Measurements from ENCODE around the gene ZFC3H1.

ZFC3H1 gene

GRCh38 chr12:71625476-71625875, 38.2 kb downstream of the ZFC3H1 start:
- Histone ChIP-seq H3K27ac (no peak overlapping the region), H3K4me3 (ENCODE audit: low read depth, low read length) (no peak overlapping the region), H3K27me3 (ENCODE audit: insufficient read depth, low read depth, severe bottlenecking) (no peaks in the 10 kb centered on the region), H3K9me3 (ENCODE audit: severe bottlenecking) (no peaks in the 10 kb centered on the region), H3K36me3 (peaks cover 90% of the 10 kb centered on the region)
- DNase-seq, result no peak
- no peak for TF ChIP-seq CTCF (IDR thresholded peaks at IDR 0.05; ENCODE audit: low read depth, low read length)

- no peaks in the 10 kb centered on the region for H3K9me3 ChIP-seq (ENCODE audit: severe bottlenecking)
- peaks cover 68% of the 10 kb centered on the region for H3K36me3 ChIP-seq
- TF ChIP-seq CTCF (IDR thresholded peaks at IDR 0.05; ENCODE audit: low read depth, low read length), result no peak
- DNase-seq, result no peak
- H3K4me3 ChIP-seq (ENCODE audit: low read depth, low read length), result no peak overlapping the region
- H3K27ac ChIP-seq, result no peak overlapping the region
- no peaks in the 10 kb centered on the region for H3K27me3 ChIP-seq (ENCODE audit: insufficient read depth, low read depth, severe bottlenecking)
Observed at GRCh38 chr12:71621938-71622337, 41.7 kb downstream of the ZFC3H1 start.

- H3K27ac ChIP-seq, result no peak overlapping the region
- H3K36me3 ChIP-seq, result peaks cover 41% of the 10 kb centered on the region
- no peaks in the 10 kb centered on the region for H3K9me3 ChIP-seq (ENCODE audit: severe bottlenecking)
- no peak overlapping the region for H3K4me3 ChIP-seq (ENCODE audit: low read depth, low read length)
- H3K27me3 ChIP-seq (ENCODE audit: insufficient read depth, low read depth, severe bottlenecking), result no peaks in the 10 kb centered on the region
- no peak for DNase-seq
- no peak for TF ChIP-seq CTCF (IDR thresholded peaks at IDR 0.05; ENCODE audit: low read depth, low read length)
Observed at GRCh38 chr12:71610031-71610795, 53.4 kb downstream of the ZFC3H1 start.

- Histone ChIP-seq H3K27ac (no peak overlapping the region), H3K4me3 (ENCODE audit: low read depth, low read length) (no peak overlapping the region), H3K27me3 (ENCODE audit: insufficient read depth, low read depth, severe bottlenecking) (no peaks in the 10 kb centered on the region), H3K36me3 (peaks cover 21% of the 10 kb centered on the region), H3K9me3 (ENCODE audit: severe bottlenecking) (no peaks in the 10 kb centered on the region)
- TF ChIP-seq CTCF (IDR thresholded peaks at IDR 0.05; ENCODE audit: low read depth, low read length), result no peak
- DNase-seq, result no peak
Observed at GRCh38 chr12:71607494-71608330, 55.9 kb downstream of the ZFC3H1 start.

- no peaks in the 10 kb centered on the region for H3K27me3 ChIP-seq (ENCODE audit: insufficient read depth, low read depth, severe bottlenecking)
- H3K36me3 ChIP-seq, result peaks cover 6% of the 10 kb centered on the region
- no peaks in the 10 kb centered on the region for H3K9me3 ChIP-seq (ENCODE audit: severe bottlenecking)
- no peak for TF ChIP-seq CTCF (IDR thresholded peaks at IDR 0.05; ENCODE audit: low read depth, low read length)
- H3K27ac ChIP-seq, result no peak overlapping the region
- H3K4me3 ChIP-seq (ENCODE audit: low read depth, low read length), result no peak overlapping the region
- DNase-seq, result no peak
Observed at GRCh38 chr12:71605039-71605438, 58.6 kb downstream of the ZFC3H1 start.

Data from WERI-Rb-1 (cell line).